ENCODE data around the gene ACOT11. TPM values are rescaled to one million over a fixed set of nuclear protein-coding genes. Genes with fewer than 3 reads are reported as not detected.

ACOT11 gene
- total RNA-seq, 2 experiments from 2014 or later, result 0.50 to 0.91 TPM

- peaks cover 0 to 3% of the 10 kb centered on the region in 2 experiments for H3K27me3 ChIP-seq (ENCODE audit: control insufficient read depth in 1 of 2, insufficient read depth in 2 of 2, low read length in 2 of 2)
- no peak for DNase-seq
- no peak for ATAC-seq (ENCODE audit: poor library complexity)
- TF ChIP-seq, protein P1, sequence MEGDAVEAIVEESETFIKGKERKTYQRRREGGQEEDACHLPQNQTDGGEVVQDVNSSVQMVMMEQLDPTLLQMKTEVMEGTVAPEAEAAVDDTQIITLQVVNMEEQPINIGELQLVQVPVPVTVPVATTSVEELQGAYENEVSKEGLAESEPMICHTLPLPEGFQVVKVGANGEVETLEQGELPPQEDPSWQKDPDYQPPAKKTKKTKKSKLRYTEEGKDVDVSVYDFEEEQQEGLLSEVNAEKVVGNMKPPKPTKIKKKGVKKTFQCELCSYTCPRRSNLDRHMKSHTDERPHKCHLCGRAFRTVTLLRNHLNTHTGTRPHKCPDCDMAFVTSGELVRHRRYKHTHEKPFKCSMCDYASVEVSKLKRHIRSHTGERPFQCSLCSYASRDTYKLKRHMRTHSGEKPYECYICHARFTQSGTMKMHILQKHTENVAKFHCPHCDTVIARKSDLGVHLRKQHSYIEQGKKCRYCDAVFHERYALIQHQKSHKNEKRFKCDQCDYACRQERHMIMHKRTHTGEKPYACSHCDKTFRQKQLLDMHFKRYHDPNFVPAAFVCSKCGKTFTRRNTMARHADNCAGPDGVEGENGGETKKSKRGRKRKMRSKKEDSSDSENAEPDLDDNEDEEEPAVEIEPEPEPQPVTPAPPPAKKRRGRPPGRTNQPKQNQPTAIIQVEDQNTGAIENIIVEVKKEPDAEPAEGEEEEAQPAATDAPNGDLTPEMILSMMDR (IDR thresholded peaks at IDR 0.05), result no peak
- H3K4me1 ChIP-seq (ENCODE audit: insufficient read depth, low read length), result peaks cover 12% of the 10 kb centered on the region
- no peaks in the 10 kb centered on the region for H3K9me3 ChIP-seq (ENCODE audit: control insufficient read depth in 1 of 2, insufficient read depth in 1 of 2, low read length in 2 of 2)
- H3K4me3 ChIP-seq (ENCODE audit: low read length), result no peak overlapping the region
- Mint-ChIP-seq H3K9me3 (no peaks in the 10 kb centered on the region), H3K4me1 (ENCODE audit: low read depth) (peaks cover 7% of the 10 kb centered on the region), H3K36me3 (ENCODE audit: low read depth) (no peaks in the 10 kb centered on the region), H3K4me3 (no peak overlapping the region), H3K27me3 (no peaks in the 10 kb centered on the region), H3K27ac (no peak overlapping the region)
- CTCF ChIA-PET, result no interaction called here
- no peak overlapping the region for H3K27ac ChIP-seq (ENCODE audit: low read depth in 1 of 2, low read length in 2 of 2)
- H3K36me3 ChIP-seq (ENCODE audit: insufficient read depth, low read length), result no peaks in the 10 kb centered on the region
- intact Hi-C loops (cut with DNase I, micrococcal nuclease), result no loop called here
- POLR2A ChIA-PET, result no interaction called here
These were observed 10.4 kb upstream of the ACOT11 start for GRCh38 chr1:54537611-54538010.

DNA sequence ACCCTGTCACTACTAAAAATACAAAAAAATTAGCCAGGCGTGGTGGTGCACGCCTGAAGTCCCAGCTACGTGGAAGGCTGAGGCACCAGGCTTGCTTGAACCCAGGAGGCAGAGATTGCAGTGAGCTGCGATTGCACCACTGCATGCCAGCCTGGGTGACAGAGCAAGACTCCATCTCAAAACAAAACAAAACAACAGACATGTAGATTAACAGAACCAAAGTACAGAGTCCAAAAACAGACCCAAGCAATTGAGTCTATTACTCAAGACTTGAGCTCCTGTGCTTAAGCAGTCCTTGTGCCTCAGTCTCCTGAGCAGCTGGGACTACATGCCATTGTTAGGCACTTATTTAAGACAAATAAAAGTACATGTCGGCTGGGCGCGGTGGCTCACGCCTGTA is 9.5 kb upstream of the ACOT11 start:
- Mint-ChIP-seq H3K27ac (no peak overlapping the region), H3K4me3 (no peak overlapping the region), H3K27me3 (no peaks in the 10 kb centered on the region), H3K4me1 (ENCODE audit: low read depth) (peaks cover 13% of the 10 kb centered on the region), H3K9me3 (no peaks in the 10 kb centered on the region), H3K36me3 (ENCODE audit: low read depth) (no peaks in the 10 kb centered on the region)
- DNase-seq (no peak), ATAC-seq (ENCODE audit: poor library complexity) (no peak)
- ChIA-PET POLR2A (no interaction called here), CTCF (no interaction called here)
- Histone ChIP-seq H3K36me3 (ENCODE audit: insufficient read depth, low read length) (no peaks in the 10 kb centered on the region), H3K9me3 (ENCODE audit: control insufficient read depth in 1 of 2, insufficient read depth in 1 of 2, low read length in 2 of 2) (no peaks in the 10 kb centered on the region), H3K27ac (ENCODE audit: low read depth in 1 of 2, low read length in 2 of 2) (no peak overlapping the region), H3K4me1 (ENCODE audit: insufficient read depth, low read length) (peaks cover 16% of the 10 kb centered on the region), H3K27me3 (ENCODE audit: control insufficient read depth in 1 of 2, insufficient read depth in 2 of 2, low read length in 2 of 2) (peaks cover 0 to 3% of the 10 kb centered on the region in 2 experiments), H3K4me3 (ENCODE audit: low read length) (no peak overlapping the region)
- intact Hi-C loops (cut with DNase I, micrococcal nuclease), result no loop called here
- TF ChIP-seq, protein P1 (IDR thresholded peaks at IDR 0.05), result no peak

DNA sequence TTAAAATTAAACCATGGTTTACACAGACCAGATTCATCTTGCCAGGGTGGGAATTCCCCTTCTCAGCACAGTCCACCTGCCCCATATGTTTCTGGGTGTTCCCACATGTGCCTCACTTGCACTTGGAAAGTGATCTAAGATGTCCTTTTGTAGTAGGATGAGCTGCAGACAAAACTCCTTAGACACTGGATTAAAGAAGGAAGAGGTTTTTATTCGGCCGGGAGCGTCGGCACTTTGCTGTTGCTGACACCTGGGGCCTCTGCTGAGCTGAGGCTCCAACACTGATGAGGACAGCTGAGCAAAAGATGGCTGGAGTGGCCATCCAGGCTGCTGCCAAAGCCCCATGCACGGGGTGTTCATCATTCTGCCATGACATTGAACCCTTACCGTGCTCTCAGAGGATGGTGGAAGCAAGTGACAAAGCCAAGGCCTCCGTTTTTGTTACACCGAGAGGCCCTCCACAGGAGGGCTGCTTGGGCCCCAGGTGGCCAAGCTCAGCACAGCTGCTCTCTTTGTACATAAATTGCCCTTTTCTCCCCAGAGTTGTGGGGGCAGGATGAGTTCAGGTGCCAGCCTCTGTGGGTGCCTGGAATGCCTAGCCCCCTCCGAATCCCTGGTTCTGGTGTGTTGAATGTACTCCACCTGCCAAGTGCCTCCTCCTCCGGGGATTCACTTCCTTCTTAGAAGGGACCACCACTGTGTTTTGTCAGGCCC is 7.3 kb upstream of the ACOT11 start:
- CTCF ChIA-PET, result interaction anchor here (0.7 kb wide), 1 partner anchor 459 kb away, joined by 3 read pairs; no protein-coding TSS in a partner anchor
- intact Hi-C loops (cut with DNase I, micrococcal nuclease), result no loop called here

More for the DNA sequence above, 7.3 kb upstream of the ACOT11 start:
- Histone ChIP-seq H3K27me3 (ENCODE audit: control insufficient read depth in 1 of 2, insufficient read depth in 2 of 2, low read length in 2 of 2) (peaks cover 0 to 3% of the 10 kb centered on the region in 2 experiments), H3K4me3 (ENCODE audit: low read length) (no peak overlapping the region), H3K27ac (ENCODE audit: low read depth in 1 of 2, low read length in 2 of 2) (no peak overlapping the region), H3K4me1 (ENCODE audit: insufficient read depth, low read length) (peaks cover 16% of the 10 kb centered on the region), H3K9me3 (ENCODE audit: control insufficient read depth in 1 of 2, insufficient read depth in 1 of 2, low read length in 2 of 2) (no peaks in the 10 kb centered on the region), H3K36me3 (ENCODE audit: insufficient read depth, low read length) (no peaks in the 10 kb centered on the region)
- ATAC-seq (ENCODE audit: poor library complexity) (no peak), DNase-seq (no peak)
- Mint-ChIP-seq H3K4me3 (peak overlapping the region; percentile 68), H3K9me3 (no peaks in the 10 kb centered on the region), H3K36me3 (ENCODE audit: low read depth) (no peaks in the 10 kb centered on the region), H3K27ac (no peak overlapping the region), H3K4me1 (ENCODE audit: low read depth) (peaks cover 13% of the 10 kb centered on the region), H3K27me3 (no peaks in the 10 kb centered on the region)
- POLR2A ChIA-PET, result no interaction called here
- TF ChIP-seq, protein P1 (IDR thresholded peaks at IDR 0.05), result no peak
